Mammary epithelial cell (primary cell): Measurements from ENCODE around the gene FHIP2A.

Source experiments
- EZH2 ChIP-seq: IDR thresholded peaks from 2 replicates; pipeline ENCODE4 v1.6.1; 2012; ENCODE audit warnings: low read length, inconsistent platforms, borderline replicate concordance
- TF ChIP-seq, protein P1 (sequence below), 2 donors: IDR thresholded peaks in 1 of 2; conservative IDR thresholded peaks in 1 of 2; 2 replicates each; pipeline ENCODE4 v1.5.1; 2011 to 2012; ENCODE audit warnings: inconsistent platforms in 2 of 2, low read length in 2 of 2, mild to moderate bottlenecking in 2 of 2, control low read depth in 1 of 2, low read depth in 1 of 2; ENCODE audit not compliant: insufficient read depth in 1 of 2; ENCODE audit errors: extremely low read depth in 1 of 2

DNA sequence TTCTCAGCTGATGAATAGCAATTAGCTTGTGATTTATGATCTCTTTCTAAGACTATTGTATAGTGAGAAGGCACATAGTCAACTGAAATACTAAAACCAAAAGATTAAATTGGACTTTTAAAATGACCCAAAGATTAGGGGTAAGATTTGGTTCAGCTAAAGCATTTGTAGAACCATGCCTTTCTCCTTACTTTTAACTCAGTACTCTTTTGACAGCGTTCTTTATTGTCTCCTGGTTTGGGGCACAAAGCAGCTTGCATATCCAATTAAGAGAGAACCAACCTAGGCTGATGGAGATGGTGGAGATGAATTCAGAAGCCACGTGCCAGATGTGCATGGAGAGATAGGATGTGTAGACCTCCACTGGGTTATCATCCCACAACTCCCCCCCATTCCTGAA, 45.8 kb downstream of the FHIP2A start:
- TF ChIP-seq, protein P1, sequence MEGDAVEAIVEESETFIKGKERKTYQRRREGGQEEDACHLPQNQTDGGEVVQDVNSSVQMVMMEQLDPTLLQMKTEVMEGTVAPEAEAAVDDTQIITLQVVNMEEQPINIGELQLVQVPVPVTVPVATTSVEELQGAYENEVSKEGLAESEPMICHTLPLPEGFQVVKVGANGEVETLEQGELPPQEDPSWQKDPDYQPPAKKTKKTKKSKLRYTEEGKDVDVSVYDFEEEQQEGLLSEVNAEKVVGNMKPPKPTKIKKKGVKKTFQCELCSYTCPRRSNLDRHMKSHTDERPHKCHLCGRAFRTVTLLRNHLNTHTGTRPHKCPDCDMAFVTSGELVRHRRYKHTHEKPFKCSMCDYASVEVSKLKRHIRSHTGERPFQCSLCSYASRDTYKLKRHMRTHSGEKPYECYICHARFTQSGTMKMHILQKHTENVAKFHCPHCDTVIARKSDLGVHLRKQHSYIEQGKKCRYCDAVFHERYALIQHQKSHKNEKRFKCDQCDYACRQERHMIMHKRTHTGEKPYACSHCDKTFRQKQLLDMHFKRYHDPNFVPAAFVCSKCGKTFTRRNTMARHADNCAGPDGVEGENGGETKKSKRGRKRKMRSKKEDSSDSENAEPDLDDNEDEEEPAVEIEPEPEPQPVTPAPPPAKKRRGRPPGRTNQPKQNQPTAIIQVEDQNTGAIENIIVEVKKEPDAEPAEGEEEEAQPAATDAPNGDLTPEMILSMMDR (conservative IDR thresholded peaks at IDR 0.05 in 1 of 2, IDR thresholded peaks at IDR 0.05 in 1 of 2; ENCODE audit: extremely low read depth in 1 of 2, insufficient read depth in 1 of 2, low read depth in 1 of 2, low read length in 2 of 2), result no peak
- TF ChIP-seq EZH2, result no peak
